Measurements from ENCODE around the gene SBNO2. TPM values are rescaled to one million over a fixed set of nuclear protein-coding genes. Genes with fewer than 3 reads are reported as not detected.

Gene SBNO2
- total RNA-seq, 4 donors from 2014 or later: 13.4 to 51.2 (median 19.1) TPM

GRCh38 chr19:1063909-1064660, 110.0 kb downstream of the SBNO2 start:
- no peak for TF ChIP-seq CTCF (IDR thresholded peaks at IDR 0.05; ENCODE audit: low read depth)

GRCh38 chr19:1063030-1063908, 110.8 kb downstream of the SBNO2 start:
- TF ChIP-seq CTCF (IDR thresholded peaks at IDR 0.05; ENCODE audit: low read depth): no peak

- TF ChIP-seq CTCF (IDR thresholded peaks at IDR 0.05; ENCODE audit: low read depth): no peak
Measured at GRCh38 chr19:1062387-1063029, 111.6 kb downstream of the SBNO2 start.

DNA sequence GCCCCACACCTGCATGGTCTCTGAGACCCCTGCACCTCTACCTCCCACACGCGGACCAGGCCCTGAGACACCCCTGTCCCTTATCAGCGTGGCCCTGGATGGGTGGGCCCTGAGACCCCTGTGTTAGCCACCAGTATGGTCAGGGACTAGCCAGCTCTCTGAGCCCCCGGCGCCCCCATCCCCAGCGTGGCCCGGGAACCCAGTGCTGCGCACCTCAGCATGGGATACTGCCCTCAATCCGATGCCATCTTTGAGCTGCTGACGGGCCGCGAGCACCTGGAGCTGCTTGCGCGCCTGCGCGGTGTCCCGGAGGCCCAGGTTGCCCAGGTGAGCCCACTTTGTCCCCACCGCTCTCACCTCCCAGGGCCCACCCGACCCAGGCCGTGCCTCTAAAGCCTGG, 112.1 kb downstream of the SBNO2 start:
- TF ChIP-seq CTCF (IDR thresholded peaks at IDR 0.05; ENCODE audit: low read depth): no peak

DNA sequence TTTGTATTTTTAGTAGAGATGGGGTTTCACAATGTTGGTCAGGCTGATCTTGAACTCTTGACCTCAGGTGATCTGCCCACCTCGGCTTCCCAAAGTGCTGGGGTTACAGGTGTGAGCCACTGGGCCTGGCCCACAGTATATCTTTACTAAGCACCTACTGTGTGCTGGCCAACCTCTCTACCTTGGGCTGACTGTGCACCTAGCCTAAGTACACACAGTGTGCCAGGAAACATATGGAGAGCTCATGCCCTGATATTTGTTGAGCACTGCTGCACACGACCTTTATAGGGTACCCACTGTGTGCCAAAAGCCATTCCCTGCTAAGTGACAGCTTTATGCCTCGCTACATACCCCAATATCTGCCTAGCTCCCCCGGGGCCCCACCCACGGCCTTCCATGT, 113.4 kb downstream of the SBNO2 start:
- TF ChIP-seq CTCF (IDR thresholded peaks at IDR 0.05; ENCODE audit: low read depth): no peak

DNA sequence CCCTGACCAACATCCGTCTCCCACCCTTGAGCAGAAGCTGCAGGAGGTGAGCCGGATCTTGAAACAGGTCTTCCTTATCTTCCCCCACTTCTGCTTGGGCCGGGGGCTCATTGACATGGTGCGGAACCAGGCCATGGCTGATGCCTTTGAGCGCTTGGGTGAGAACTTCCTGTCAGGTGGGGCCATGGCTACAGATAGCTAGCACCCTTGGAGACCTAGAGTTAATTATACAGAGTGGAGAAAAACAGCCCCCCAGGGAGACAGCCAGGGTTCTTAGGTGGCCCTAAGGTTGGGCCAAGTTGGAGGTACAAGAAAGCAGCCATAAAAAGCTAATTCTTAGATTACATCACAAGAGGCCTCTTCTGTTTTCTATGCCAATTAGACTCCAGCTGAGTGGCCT, 116.0 kb downstream of the SBNO2 start:
- no peak for TF ChIP-seq CTCF (IDR thresholded peaks at IDR 0.05; ENCODE audit: low read depth)

Other genes with a start within 250 kb of the SBNO2 start
- 10 to 100 TPM in 2 of 4 donors, 1 to 10 TPM in 2; 5.5 to 13.9 (median 9.2) TPM for gene ARID3A, start 248.2 kb downstream of the SBNO2 start, total RNA-seq
- 10 to 100 TPM; 18.9 to 58.6 (median 30.7) TPM for gene WDR18, start 189.9 kb downstream of the SBNO2 start, total RNA-seq
- not detected for gene GRIN3B, start 173.8 kb downstream of the SBNO2 start, total RNA-seq
- 100 to 1,000 TPM in 2 of 4 donors, 10 to 100 TPM in 2; 65.1 to 193 (median 94.0) TPM for gene TMEM259, start 153.1 kb downstream of the SBNO2 start, total RNA-seq
- not detected for gene RNU6-2, start 152.7 kb downstream of the SBNO2 start, total RNA-seq
- 10 to 100 TPM; 32.1 to 86.8 (median 52.2) TPM for gene CNN2, start 147.7 kb downstream of the SBNO2 start, total RNA-seq
- gene ABCA7, start 134.2 kb downstream of the SBNO2 start, total RNA-seq: 10 to 100 TPM in 3 of 4 donors, 1 to 10 TPM in 1; 3.4 to 35.2 (median 12.2) TPM
- 10 to 100 TPM; 31.3 to 52.5 (median 44.0) TPM for gene ARHGAP45, start 107.1 kb downstream of the SBNO2 start, total RNA-seq
- 100 to 1,000 TPM in 3 of 4 donors, 10 to 100 TPM in 1; 81.8 to 302 (median 127) TPM for gene POLR2E, start 78.9 kb downstream of the SBNO2 start, total RNA-seq
- gene GPX4, start 70.3 kb downstream of the SBNO2 start, total RNA-seq: 1,000 to 10,000 TPM; 1,089 to 2,299 (median 1,463) TPM
- gene STK11, start 31.5 kb upstream of the SBNO2 start, total RNA-seq: 10 to 100 TPM; 22.8 to 71.8 (median 31.9) TPM
- 1 to 10 TPM in 1 of 4 donors, under 1 TPM in 1, not detected in 2; 0.57 to 1.1 TPM for gene CBARP, start 63.7 kb upstream of the SBNO2 start, total RNA-seq
- 100 to 1,000 TPM in 1 of 4 donors, 10 to 100 TPM in 3; 47.9 to 118 (median 66.1) TPM for gene ATP5F1D, start 67.5 kb upstream of the SBNO2 start, total RNA-seq
- 10 to 100 TPM in 2 of 4 donors, 1 to 10 TPM in 2; 8.0 to 43.1 (median 12.2) TPM for gene MIDN, start 74.3 kb upstream of the SBNO2 start, total RNA-seq
- 100 to 1,000 TPM; 159 to 753 (median 413) TPM for gene CIRBP, start 95.1 kb upstream of the SBNO2 start, total RNA-seq
- 10 to 100 TPM; 37.4 to 76.7 (median 46.7) TPM for gene FAM174C, start 101.3 kb upstream of the SBNO2 start, total RNA-seq
- gene EFNA2, start 111.6 kb upstream of the SBNO2 start, total RNA-seq: not detected
- gene NDUFS7, start 209.6 kb upstream of the SBNO2 start, total RNA-seq: 100 to 1,000 TPM in 2 of 4 donors, 10 to 100 TPM in 2; 38.5 to 105 (median 95.6) TPM
- gene GAMT, start 227.3 kb upstream of the SBNO2 start, total RNA-seq: 10 to 100 TPM in 3 of 4 donors, 1 to 10 TPM in 1; 4.2 to 29.3 (median 17.2) TPM
- gene DAZAP1, start 233.3 kb upstream of the SBNO2 start, total RNA-seq: 10 to 100 TPM; 25.8 to 46.7 (median 33.6) TPM

Measured in subcutaneous adipose tissue (tissue), 4 donors.